GM19467 (cell line): ENCODE measurements around the gene ITIH4.
"Not testable (repeated sequence)": the region's sequence is repeated elsewhere in the genome, so short reads cannot be mapped to it uniquely, and the experiment has no call there.

ENCODE experiments used
- ATAC-seq: cut with Tn5 transposase; IDR thresholded peaks from one replicate; pipeline ENCODE4 v1.9.1; 2021; ENCODE audit warnings: mild to moderate bottlenecking, moderate library complexity; ENCODE audit not compliant: unreplicated experiment

Gene ITIH4

DNA sequence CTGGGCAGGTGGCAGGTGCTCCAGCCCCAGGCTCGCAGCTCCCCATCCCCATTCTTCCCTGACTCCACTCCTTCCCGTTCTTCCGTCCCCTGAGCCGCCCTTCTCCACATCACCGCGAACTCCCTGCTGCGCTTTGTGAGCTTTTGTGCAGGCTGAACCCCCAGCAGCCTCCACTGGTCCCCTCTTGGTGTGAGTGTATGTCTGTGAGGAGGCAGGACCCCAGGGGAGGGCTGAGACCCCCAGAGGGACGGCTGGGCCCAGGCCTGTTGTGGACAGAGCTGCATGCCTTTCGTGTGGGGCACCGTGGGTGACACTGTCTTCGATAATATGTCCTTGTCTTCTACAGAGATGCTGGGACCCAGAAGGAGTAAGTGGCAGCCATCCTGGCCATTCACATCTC is 43.2 kb downstream of the ITIH4 start:
- ATAC-seq, result no peak

DNA sequence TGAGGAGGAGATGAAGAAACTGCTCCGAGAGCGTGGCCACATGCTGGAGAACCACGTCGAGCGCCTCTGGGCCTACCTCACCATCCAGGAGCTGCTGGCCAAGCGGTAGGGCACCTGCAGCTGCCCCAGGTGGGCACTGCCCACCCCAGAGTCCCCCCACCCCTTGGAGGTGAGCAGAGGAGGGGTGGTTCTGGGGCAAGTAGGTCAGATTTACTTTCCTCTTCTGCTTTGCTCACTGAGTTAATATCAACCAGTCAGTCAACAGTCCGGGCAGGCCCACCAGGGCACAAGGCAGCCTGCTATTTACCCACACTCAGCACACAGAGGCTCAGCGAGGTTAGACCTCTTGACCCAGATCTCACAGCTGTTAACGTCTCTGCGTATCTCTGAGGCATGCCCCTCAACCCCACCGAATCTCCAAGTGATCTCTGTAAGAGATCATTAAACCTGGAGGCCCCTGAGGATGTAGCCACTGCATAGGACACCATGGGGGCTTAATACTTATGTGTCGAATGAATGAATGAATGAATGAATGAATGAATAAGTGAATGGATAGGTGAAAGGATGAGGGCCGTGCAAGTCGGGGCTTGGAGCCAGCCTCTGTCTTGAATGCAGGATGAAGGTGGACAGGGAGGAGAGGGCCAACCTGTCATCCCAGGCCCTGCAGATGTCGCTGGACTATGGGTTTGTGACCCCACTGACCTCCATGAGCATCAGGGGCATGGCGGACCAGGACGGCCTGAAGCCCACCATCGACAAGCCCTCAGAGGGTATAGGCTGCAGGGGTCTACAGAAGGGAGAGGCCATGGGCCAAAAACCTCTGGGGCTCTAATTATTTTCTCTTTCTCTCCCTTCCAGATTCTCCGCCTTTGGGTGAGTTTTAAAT is 43.9 kb downstream of the ITIH4 start:
- no peak for ATAC-seq

DNA sequence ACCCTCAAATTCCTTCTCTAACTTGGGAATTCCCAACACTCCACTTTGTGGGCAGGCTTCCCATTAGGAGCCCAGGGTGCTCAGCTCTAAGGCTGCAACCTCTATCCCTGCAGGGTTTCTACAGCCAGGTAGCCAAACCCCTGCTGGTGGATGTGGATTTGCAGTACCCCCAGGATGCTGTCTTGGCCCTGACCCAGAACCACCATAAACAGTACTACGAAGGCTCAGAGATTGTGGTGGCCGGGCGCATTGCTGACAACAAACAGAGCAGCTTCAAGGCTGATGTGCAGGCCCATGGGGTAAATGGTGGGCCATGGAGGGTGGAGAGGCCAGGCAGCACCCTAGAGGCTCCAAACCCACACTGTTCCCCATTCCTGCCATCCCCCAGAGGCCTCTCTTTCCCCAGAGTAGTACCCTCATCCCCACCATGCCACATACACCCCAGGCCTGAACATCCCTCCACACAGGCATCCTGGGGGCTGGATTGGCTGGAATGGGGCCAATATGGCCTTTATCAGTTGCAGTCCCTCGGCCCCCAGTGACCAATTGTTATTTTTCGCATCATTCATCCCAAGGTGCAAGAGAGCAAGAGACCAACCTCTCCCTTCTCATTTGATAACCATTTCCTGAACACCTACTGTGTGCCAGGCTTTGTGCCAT is 45.4 kb downstream of the ITIH4 start:
- ATAC-seq, result no peak

DNA sequence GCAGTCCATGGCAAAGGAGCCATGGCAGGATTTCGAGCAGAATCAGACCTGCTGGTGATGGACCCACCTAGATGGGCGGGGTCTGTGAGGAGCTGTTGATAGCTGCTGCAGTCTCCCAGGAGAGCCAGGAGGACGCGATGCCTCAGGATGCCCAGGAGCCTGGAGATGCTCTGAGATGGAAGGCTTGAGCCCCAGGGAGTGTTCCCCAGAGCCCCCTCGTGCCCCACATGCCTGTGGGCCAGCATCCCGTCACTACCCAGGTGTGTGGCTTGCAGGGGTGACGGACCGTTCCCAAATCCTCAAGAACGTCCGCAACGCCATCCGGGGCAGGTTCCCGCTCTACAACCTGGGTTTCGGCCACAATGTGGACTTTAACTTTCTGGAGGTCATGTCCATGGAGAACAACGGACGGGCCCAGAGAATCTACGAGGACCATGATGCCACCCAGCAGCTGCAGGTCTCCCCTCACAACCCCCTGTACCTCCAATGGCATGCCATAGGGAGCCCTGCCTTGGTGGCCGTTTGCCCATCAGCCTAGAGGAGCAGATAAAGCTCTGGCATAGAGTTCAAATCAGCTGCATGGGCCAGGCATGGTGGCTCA is 46.4 kb downstream of the ITIH4 start:
- ATAC-seq, result no peak

DNA sequence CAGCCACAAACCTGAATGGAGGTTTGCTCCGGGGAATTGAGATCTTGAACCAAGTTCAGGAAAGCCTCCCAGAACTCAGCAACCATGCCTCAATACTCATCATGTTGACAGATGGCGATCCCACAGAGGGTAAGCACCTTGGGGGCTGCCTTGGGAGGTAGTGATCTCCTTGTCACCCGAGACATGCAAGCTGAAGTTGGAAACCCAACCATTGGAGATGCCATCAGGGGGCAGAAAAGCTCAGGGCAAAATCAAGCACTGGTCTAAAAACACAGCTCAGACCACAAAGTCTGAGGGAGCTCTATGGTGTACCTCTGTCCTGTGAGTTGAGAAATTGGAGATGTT is 47.3 kb downstream of the ITIH4 start:
- ATAC-seq, result no peak

DNA sequence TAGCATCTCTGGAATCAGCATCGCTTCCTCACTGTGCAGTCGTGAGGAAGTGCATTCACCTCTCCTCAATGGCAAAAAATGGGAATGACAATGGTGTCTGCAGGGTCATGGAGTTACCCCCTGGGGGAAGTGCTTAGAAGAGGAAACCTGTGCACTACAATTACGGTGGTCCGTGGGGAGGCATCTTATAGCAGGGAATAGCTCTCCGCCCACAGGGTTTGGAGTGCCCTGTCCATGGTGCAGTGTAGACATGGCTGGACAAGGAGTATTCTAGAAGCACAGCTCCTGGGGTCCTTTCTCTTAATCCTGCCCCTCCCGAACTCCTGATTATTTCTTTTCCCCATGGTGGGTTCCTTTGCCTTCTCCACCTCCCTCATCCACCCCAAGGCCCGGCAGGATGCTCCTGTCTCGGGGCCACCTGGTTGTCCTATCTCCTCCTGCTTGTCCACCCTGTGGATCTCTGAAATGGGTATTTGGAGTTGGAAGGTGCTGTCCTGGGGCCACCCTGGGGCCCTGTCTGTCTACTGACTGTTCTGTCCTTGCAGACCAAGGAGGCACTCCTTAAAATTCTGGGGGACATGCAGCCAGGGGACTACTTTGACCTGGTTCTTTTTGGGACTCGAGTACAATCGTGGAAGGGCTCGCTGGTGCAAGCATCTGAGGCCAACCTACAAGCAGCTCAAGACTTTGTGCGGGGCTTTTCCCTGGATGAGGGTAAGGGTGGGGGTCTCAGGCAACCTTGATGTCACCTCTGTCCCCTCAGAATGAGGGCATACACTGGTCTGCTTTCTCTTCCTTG is 47.9 kb downstream of the ITIH4 start:
- no peak for ATAC-seq

DNA sequence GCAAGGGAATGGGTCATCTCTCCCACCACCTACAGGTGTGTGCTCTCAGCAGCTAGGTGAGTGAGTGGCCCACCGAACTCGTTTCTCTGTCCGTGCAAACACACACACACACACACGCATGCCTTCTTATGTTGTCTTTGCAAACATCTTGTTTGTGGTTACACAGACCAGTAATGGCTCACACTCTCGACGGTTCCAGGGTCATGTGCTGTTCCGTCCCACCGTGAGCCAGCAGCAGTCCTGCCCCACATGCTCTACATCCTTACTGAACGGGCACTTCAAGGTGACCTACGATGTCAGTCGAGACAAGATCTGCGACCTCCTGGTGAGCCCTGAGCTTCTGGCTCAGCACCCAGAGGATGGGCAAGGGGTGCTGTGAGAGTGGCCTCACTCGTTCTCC is 48.7 kb downstream of the ITIH4 start:
- no peak for ATAC-seq

DNA sequence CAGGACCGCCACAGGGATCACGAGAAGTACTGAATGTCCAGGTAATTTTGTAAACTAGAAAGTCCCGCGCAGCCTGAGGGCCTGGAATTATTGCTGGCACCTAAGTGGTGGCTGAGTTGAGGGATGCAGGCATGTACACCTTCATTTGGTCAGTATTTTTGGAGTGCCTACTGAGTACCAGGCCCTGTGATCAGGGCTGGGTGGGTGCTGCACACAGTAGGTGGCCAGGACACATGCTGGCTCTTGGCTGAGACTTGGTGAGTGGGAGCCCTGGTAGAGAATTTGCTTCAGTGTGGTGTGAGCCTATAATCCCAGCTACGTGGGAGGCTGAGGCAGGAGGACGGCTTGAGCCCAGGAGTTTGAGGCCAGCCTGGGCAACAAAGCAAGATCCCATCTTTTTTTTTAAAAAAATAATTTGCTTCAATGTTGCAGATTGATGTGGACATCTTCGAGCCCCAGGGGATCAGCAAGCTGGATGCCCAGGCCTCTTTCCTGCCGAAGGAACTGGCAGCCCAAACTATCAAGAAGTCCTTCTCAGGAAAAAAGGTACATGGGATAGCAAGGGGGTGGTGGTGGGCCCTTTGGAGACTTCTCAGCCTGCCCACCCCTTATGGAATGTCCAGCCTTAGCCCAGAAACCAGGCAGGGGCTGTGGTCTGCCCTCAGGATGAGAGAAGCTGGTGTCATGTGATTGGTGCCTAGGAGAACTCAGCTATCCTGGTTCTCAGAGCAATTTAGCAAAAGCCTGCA is 50.5 kb downstream of the ITIH4 start:
- ATAC-seq, result no peak

DNA sequence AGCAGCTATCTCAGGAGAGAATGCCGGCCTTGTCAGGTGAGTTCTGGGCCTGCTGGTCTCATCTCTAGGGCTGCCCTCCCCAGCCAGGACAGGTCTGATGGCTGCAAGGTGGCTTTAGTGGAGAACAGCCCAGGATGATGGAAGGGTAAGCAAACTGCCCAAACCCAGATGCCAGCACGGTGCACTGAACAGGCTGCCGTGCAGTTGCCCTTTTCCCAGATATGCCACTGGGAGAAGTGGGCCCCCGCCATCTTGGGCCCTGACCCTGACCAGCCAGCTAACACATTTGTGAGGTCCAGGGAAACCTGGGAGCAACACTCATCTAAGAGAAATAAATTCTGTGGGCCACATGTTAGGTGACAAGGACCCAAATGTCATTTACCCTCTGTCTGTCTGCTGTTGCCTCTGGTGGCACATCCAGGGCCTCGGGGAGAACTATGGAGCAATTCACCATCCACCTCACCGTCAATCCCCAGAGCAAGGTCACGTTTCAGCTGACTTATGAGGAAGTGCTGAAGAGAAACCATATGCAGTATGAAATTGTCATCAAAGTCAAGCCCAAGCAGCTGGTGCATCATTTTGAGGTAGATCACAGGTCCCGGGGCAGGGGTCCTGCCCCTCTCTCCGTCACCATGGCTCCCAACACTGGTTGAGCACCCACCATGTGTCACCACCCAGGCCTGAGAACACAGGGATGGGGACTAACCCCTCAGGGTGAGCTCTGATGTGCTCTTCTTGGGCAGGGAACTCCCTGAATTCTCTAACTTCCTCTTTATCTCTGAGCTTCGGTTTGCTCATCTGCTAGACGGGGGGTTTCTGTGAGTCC is 51.2 kb downstream of the ITIH4 start:
- no peak for ATAC-seq

DNA sequence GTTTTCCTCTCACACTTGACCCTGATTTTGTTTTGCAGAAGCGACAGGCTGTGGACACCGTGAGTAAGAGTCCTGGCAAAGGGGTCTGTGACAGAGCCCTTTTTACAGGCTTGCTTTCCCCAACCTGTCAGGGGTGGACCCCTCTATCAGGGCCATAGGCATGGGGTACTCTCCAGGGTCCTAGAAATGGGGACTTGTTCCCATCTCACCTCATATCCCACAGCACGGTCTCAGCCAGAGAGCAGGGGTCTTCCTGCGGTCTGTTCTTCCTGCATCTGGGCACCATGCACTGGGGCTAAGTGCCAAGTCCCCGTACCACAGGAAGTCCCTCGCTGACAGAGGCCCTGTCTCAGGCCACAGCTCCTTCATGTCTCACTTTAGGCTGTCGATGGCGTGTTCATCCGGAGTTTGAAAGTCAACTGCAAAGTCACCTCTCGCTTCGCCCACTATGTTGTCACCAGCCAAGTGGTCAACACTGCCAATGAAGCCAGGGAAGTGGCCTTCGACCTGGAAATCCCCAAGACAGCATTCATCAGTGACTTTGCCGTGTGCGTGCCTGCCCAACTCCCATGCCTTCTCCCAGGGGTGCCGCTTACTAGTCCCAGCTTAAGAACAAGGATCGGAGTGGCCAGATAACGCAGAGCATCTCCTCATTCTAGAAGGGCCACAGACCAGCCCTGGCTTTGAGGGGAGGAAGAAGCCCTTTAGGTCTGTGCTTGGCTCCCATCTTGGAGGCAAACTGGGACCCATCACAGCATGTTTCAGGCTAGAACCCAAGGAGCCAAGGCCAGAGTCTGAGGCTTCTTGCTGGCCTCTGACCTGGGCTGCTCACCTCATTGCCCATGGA is 52.3 kb downstream of the ITIH4 start:
- no peak for ATAC-seq

DNA sequence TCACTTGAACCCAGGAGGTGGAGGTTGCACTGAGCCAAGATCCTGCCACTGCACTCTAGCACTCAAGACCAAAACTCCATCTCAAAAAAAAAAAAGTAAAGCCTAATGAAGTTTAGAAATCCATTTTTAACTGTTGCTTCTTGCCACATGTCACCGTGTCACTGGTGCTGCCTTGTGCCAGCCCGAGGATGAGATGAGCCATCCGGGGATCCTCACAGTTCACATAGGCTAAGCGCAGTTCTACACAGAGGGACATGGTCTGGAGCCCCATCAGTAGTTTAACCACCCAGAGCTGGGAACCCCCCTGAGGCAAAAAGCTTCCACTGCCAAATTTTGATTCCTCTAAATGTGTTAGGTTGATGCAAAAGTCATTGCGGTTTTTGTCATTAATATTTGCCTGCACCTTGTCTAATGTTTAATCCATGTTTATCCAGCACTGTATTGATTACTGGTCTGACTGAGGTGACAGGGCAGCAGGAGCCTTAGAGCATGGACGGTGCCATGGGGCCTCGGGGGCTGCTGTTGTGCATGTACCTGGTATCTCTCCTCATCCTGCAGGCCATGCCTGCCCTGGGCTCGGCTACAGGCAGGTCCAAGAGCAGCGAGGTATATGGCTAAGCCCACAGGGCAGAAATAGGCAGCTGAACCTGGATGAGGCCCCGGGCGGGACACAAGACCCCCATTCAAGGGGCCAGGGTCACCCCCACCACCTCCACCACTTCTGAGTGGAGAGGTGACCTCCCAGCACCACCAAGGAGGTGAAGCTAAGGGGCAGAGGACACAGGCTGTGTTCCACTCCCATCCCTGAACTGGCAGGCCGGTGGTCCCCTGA is 53.1 kb downstream of the ITIH4 start, which contains the start of gene ITIH1:
TSS of gene ITIH1 (plus strand) at position 473 of the 832 bp plus-strand sequence. CDS start at position 490, 17 bp downstream.
- ATAC-seq, result no peak

DNA sequence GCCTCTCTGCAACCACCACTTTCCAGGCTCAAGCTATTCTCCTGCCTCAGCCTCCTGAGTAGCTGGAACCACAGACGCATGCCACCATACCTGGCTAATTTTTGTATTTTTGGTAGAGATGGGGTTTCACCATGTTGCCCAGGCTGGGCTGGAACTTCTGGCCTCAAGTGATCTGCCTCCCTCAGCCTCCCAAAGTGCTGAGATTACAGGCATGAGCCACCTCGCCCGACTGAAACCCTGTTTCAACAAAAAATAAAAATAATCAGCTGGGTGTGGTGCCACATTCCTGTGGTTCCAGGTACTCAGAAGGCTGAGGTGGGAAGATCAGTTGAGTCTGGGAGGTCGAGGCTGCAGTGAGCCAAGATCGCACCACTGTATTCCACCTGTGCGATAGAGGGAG is 54.0 kb downstream of the ITIH4 start:
- not testable (repeated sequence) for ATAC-seq

DNA sequence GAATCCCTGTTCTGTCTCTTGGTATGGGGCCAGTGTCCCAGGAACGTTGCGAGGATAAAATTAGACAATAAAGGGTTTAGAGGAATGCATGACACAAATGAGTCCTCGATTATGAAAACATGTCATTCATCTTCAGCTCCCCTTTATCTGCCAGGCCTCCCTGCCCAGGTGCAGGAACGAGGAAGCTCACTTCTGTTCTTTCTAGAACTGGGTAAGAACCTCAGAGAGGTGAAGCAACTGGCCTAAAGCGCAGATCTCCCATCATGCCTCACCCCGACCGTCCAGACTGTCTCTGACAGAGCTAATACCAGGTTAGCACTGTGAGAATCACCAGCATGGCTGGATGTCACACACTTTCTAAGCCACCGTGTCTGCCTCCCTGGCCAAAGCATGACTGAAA is 54.6 kb downstream of the ITIH4 start:
- ATAC-seq, result no peak

DNA sequence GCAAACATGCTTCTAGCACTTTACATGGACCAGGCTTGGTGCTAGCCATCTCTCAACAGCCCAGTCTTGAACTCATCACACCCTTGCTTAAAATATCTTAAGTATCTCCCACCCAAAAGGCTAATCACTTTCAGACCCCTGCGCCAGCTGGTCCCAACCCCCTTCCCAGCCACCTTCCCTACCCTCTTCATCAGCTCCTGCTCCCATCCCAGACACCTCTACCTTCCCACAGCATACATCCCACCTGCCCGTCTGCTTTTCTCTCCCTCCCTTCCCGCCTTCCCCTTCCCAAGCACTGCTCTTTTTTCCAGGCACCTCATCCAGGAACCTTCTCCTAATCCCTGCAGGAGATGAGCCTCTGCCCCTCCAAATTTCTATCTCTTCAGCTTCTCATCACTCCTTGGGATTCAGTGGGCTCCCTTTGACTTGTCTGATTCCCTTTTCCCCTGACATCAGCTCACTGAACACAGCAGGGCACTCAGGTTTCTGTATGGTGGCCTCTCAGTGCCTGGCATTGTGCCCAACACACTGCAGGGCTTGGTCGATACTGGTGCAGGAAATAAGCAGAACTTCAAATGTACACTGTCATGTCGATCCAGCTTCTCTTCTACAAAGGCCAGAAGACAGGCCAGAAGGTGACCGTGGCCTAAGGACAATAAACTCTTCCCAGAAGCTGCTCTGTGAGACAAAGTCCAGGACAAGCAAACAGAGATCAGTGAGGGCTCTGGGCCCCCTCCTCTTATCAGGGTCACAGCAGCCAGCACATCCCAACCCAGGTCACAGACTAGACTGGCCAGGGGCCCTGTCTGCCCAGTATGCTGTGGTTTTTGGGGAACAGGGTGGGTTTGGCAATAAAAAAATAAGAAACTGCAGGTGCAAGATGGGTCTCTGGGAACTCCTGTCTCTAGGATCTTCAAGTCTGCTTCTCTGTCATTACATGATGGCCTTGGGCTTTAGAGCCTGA is 55.3 kb downstream of the ITIH4 start:
- ATAC-seq, result no peak

DNA sequence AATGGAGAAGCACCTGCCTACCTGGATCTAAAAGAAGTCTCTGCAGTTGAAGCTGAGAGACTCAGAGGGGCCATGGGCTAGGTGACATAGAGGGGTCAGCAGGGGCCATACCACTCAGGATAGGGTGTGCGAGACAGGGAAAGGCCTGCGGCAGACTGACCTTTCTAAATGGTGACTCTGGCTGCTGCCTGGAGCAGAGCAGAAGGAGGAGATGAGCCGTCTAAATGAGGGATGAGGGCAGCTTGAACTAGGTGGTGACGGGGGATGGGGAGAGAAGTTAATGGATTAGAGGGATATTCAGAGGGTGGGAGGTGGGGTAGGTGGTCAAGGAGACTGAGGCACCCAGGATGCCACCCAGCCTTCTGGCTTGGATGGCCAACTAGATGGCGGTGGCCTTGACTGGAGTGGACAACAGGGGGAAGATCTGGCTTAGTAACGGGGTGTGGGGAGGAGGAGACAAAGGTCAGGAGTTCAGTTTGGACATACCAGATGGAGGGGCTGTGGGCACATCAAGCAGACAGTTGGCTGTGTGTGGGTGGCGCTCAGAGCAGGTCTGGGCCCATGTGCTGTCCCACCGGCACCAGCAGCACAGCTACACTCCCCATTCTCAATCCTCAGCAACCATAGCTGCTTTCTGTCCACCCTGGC is 56.3 kb downstream of the ITIH4 start:
- no peak for ATAC-seq

DNA sequence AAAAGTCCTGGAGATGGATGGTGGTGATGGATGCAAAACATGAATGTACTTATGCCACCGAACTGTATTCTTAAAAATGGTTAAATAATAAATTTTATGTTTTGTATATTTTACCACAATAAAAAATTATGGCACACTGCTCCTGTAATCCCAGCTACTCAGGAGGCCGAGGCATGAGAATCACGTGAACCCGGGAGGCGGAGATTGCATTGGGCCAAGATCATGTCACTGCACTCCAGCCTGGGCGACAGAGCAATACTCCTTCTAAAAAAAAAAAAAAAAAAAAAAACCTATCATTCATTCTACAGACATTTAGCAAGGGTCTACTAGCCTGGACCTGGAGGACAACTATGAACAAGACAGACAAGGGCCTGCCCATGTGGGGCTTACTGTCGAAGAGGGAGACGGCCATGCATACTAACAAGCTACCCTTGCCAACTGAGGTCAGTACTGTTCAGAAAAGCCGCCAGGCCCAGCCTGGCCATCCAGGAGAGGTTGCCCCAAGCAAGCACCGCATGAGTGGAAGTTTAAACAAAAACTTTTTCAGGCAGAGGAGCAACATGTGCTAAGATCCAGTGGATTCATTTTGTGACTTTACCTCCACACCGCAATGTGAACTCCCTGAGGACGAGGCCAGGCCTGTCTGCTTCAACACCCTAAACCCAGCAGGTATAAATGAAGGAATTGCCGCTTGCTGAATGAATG is 57.0 kb downstream of the ITIH4 start:
- ATAC-seq, result no peak
